Activated T-helper 17 cell treated with anti-CD3 and anti-CD28 coated beads, Interleukin-2, amount 50 U/mL, for 72 hours (primary cell): ENCODE data around the gene OR6X1. TPM values are rescaled to one million over a fixed set of nuclear protein-coding genes. Genes with fewer than 3 reads are reported as not detected.

Experiments used
- ATAC-seq: fragments of 150-1000 bp; cut with Tn5 transposase; replicated peaks from 2 replicates; pipeline ENCODE4 v1.10.0; 2021; ENCODE audit warnings: mild to moderate bottlenecking, moderate library complexity
- H3K27ac Mint-ChIP-seq: one replicate; pipeline ENCODE4 v1.8.0; 2022; ENCODE audit warnings: mixed read lengths
- H3K27me3 Mint-ChIP-seq: one replicate; pipeline ENCODE4 v1.8.0; 2022; ENCODE audit warnings: mixed read lengths
- H3K36me3 Mint-ChIP-seq: one replicate; pipeline ENCODE4 v1.8.0; 2022; ENCODE audit warnings: low read depth, mild to moderate bottlenecking, mixed read lengths
- H3K4me1 Mint-ChIP-seq: one replicate; pipeline ENCODE4 v1.8.0; 2022; ENCODE audit warnings: mixed read lengths
- H3K4me3 Mint-ChIP-seq: one replicate; pipeline ENCODE4 v1.8.0; 2022; ENCODE audit warnings: mild to moderate bottlenecking, mixed read lengths
- H3K9me3 Mint-ChIP-seq: one replicate; pipeline ENCODE4 v1.8.0; 2022; ENCODE audit warnings: mixed read lengths
- total RNA-seq, 2 donors: library from RNA; stranded (reverse); gene quantifications; one replicate each; pipeline ENCODE4 v1.2.3, GENCODE V29; 2022

The OR6X1 gene, protein sequence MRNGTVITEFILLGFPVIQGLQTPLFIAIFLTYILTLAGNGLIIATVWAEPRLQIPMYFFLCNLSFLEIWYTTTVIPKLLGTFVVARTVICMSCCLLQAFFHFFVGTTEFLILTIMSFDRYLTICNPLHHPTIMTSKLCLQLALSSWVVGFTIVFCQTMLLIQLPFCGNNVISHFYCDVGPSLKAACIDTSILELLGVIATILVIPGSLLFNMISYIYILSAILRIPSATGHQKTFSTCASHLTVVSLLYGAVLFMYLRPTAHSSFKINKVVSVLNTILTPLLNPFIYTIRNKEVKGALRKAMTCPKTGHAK
- not detected for total RNA-seq

DNA sequence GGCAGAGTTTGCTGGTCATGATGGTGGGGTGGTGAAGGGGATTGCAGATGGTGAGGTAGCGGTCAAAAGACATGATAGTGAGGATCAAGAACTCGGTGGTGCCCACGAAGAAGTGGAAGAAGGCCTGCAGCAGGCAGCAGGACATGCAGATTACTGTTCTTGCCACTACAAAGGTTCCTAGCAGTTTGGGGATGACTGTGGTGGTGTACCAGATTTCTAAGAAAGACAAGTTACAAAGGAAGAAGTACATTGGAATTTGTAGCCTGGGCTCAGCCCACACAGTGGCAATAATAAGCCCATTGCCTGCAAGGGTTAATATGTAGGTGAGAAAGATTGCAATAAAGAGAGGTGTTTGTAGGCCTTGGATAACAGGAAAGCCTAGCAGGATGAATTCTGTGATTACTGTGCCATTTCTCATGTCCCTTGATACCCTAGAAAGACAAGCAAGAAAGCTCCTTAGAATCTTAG lies at the start of gene OR6X1:
Gene OR6X1 (minus strand): TSS at position 418 of the 468 bp plus-strand sequence. CDS start 0 bp downstream, at position 418.
- Mint-ChIP-seq H3K27me3 (peaks cover 31% of the 10 kb centered on the region), H3K4me1 (no peaks in the 10 kb centered on the region), H3K4me3 (no peak within 1 kb of the TSS), H3K9me3 (no peaks in the 10 kb centered on the region), H3K27ac (no peak within 1 kb of the TSS), H3K36me3 (no peaks in the 10 kb centered on the region)
- ATAC-seq = no peak

DNA sequence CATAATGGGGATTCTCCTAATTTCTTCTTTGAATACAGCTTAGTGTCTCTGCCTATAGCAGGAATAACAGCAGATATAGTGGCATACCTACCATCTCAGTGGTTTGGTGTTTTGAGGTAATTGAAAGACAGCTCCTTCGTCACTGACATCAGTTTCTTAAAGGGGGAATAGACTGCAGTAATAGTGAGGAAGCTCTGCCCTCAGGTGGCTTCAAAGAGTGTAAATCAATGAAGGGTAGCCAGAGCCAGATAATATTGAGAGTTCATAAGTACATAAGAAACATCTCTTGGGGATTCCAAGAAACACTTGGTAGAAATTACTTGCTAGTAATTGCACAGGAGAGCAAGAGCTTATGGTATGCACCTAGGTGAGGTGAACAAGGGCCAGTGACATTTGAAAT lies 47.4 kb upstream of the OR6X1 start:
- no peaks in the 10 kb centered on the region for H3K9me3 Mint-ChIP-seq
- ATAC-seq = no peak
- H3K27me3 Mint-ChIP-seq = peaks cover 3% of the 10 kb centered on the region
- H3K27ac Mint-ChIP-seq = no peak overlapping the region
- no peaks in the 10 kb centered on the region for H3K4me1 Mint-ChIP-seq
- no peak overlapping the region for H3K4me3 Mint-ChIP-seq
- H3K36me3 Mint-ChIP-seq = no peaks in the 10 kb centered on the region

DNA sequence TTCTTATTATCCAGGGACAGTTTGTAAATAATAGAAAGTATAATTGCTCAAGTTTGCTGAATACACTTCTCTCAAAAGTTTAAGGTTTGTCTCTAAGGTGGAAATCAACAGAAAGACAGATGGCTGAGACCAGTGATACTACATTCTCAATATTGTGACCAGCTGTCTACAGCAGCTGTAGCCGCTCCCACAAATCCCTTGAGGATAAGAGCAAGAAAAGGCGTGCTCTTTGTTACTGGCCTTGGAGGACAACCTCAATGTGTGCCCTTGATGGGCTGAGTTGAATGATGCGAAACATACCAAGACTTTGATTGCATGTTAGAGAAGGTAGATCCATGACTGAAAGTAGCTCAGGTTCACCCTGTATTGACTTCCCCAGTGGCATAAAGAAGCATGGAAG lies 45.7 kb upstream of the OR6X1 start:
- ATAC-seq = no peak
- Mint-ChIP-seq H3K9me3 (peaks cover 5% of the 10 kb centered on the region), H3K4me3 (no peak overlapping the region), H3K27ac (no peak overlapping the region), H3K36me3 (no peaks in the 10 kb centered on the region), H3K4me1 (no peaks in the 10 kb centered on the region), H3K27me3 (peaks cover 3% of the 10 kb centered on the region)

DNA sequence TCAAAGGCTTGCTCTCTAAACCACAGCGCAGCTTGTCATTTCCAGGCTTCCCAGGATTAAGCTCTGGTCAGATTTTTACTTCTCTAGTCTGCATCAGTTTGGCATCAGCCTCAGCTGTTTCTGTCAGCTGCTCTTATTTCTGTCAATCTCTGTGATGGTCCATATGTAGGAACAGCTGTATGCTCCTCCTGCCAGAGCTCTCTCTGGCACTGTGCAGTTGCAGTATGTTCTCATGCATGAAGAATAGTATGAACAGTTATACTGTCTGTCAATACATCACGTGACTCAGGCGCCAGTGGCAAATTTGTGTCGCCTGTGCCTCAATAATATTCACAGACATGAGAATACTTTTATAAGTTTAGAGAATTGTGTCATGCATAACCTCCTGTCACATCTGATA lies 45.1 kb upstream of the OR6X1 start:
- Mint-ChIP-seq H3K4me1 (no peaks in the 10 kb centered on the region), H3K36me3 (no peaks in the 10 kb centered on the region), H3K9me3 (peaks cover 5% of the 10 kb centered on the region), H3K27ac (no peak overlapping the region), H3K4me3 (no peak overlapping the region), H3K27me3 (peaks cover 3% of the 10 kb centered on the region)
- no peak for ATAC-seq

DNA sequence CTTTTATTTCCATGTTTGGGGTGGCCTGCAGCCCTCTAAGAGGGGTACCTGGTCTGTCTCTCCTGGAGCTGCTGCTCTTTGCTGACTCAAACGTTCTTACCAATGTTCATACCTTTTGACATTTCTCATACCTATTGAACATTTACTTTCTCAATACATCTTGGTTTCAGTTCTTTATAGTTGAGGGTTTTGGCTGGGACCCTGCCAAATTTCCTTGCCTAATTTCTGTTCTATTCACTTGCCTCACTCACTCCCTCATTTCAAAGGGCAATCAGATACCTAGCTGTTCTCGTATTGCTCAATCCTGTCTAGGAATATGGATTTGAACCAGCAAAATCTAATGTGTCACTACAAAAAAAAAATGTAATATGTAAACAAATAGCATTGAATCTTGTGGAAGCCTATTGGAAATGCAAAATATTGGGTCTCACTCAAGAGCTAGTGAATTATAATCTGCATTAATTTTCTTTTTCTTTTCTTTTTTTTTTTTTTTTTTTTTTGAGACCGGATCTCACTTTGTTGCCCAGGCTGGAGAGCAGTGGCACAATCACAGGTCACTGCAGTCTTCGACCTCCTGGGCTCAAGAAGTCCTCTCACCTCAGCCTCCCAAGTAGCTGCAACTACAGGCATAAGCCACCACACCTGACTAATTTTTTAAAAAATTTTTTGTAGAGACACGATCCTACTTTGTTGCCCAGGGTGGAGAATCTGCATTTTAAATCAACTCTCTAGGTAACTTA lies 44.4 kb upstream of the OR6X1 start:
- peaks cover 5% of the 10 kb centered on the region for H3K9me3 Mint-ChIP-seq
- no peak for ATAC-seq
- peaks cover 3% of the 10 kb centered on the region for H3K27me3 Mint-ChIP-seq
- H3K27ac Mint-ChIP-seq = no peak overlapping the region
- H3K4me1 Mint-ChIP-seq = no peaks in the 10 kb centered on the region
- no peaks in the 10 kb centered on the region for H3K36me3 Mint-ChIP-seq
- H3K4me3 Mint-ChIP-seq = no peak overlapping the region

DNA sequence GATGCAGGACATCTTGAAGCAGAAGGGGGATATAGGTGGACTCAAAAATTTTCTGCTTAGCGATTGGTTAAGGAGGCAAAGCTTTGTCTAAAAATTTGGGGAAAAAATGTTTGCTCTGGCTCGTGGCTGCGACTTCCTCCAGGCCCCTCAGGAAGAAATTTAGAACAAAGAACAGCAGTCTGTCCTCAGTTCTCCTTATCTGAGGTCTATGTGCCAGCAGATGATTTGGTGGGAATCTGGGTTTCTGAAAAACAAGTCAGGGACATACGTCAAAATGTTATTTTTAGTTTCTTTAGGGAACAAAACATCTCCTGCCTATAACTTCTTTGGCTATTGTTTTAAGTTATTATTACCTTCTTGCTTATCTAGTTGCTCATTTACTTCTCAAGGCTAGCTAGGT lies 43.8 kb upstream of the OR6X1 start:
- no peak for ATAC-seq
- no peaks in the 10 kb centered on the region for H3K4me1 Mint-ChIP-seq
- no peak overlapping the region for H3K27ac Mint-ChIP-seq
- H3K27me3 Mint-ChIP-seq = peaks cover 3% of the 10 kb centered on the region
- H3K9me3 Mint-ChIP-seq = peaks cover 5% of the 10 kb centered on the region
- H3K36me3 Mint-ChIP-seq = no peaks in the 10 kb centered on the region
- no peak overlapping the region for H3K4me3 Mint-ChIP-seq

DNA sequence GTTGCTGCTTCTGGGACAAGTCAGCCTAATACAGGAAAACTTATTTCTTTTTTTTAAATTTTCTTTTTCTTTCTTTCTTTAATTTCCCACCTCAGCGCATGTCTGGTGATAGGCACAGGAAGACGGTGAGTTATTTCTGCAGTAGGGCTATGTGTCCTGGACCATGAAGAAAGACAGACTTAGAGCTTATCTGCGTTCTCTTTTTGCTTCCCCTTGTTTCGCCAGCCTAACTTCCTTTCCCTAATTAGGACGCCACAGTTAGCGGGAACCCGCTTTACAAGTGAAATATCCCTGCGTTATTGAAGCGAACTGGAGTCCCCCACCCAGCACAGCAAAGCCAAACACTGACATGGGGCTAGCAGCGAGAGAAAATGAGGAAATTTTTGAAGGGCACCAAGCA lies 43.2 kb upstream of the OR6X1 start:
- Mint-ChIP-seq H3K27ac (no peak overlapping the region), H3K4me1 (no peaks in the 10 kb centered on the region), H3K27me3 (peaks cover 3% of the 10 kb centered on the region), H3K9me3 (peaks cover 5% of the 10 kb centered on the region), H3K4me3 (no peak overlapping the region), H3K36me3 (no peaks in the 10 kb centered on the region)
- ATAC-seq = no peak

DNA sequence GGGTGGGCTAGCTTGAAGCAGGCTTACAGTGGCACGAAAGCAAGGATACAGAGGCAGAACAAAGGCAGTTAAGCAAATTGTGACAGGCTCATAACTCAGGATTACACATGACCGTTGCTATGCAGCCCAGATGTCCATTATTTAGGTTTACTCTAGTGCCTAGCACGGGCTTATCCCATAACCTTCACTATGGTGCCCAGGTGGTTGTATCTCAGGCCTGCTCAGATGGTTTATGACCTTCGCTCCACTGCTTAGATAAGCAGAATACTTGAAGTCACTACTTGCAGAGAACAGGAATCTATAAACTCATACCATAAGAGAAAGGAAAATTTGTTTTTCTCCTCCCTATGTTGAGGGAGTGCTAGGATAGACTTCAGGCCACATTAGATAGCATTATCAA lies 42.8 kb upstream of the OR6X1 start:
- no peak overlapping the region for H3K4me3 Mint-ChIP-seq
- peaks cover 5% of the 10 kb centered on the region for H3K9me3 Mint-ChIP-seq
- ATAC-seq = no peak
- H3K36me3 Mint-ChIP-seq = no peaks in the 10 kb centered on the region
- no peaks in the 10 kb centered on the region for H3K4me1 Mint-ChIP-seq
- peaks cover 3% of the 10 kb centered on the region for H3K27me3 Mint-ChIP-seq
- H3K27ac Mint-ChIP-seq = no peak overlapping the region

DNA sequence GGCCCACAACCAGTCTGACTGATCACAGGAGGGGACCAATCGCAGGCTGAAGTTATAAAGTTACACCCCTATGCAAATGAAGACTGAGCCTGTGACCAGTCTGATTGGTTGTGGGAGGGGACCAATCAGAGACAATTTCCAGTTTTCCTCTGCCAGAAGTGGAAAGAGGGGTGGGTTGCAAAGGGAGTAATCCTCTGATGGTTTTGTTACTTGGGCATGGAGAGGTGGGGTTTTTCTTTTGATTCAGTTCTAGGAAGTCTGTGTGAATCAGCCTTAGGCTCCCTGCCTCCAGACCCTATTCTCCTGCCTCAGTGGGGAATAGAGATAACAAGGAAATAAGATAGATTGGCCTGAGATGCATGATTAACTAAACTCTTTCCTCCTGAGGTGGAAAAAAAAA lies 41.9 kb upstream of the OR6X1 start:
- peaks cover 3% of the 10 kb centered on the region for H3K27me3 Mint-ChIP-seq
- no peaks in the 10 kb centered on the region for H3K4me1 Mint-ChIP-seq
- ATAC-seq = no peak
- no peak overlapping the region for H3K27ac Mint-ChIP-seq
- peaks cover 5% of the 10 kb centered on the region for H3K9me3 Mint-ChIP-seq
- H3K4me3 Mint-ChIP-seq = no peak overlapping the region
- H3K36me3 Mint-ChIP-seq = no peaks in the 10 kb centered on the region

DNA sequence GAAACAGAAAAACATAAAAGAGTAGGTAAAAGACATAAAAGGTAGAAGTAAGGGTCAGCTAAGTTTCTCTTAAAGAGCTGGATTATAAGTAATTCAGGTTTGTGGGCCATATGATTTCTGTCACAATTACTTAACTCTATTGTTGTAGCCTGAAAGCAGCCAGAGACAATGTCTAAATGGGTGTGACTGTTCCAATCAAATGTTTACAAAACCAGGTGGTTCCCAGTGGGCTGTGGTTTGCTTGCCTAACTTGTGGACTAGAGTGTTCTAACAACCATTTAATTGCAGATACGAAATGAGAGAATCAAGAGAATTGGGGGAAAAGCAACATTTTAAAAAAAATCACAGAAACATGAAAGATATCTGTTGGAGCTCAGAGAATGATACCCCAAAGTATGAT lies 29.2 kb upstream of the OR6X1 start:
- Mint-ChIP-seq H3K36me3 (no peaks in the 10 kb centered on the region), H3K9me3 (peaks cover 8% of the 10 kb centered on the region), H3K27me3 (peaks cover 31% of the 10 kb centered on the region), H3K4me1 (no peaks in the 10 kb centered on the region), H3K4me3 (no peak overlapping the region), H3K27ac (no peak overlapping the region)
- no peak for ATAC-seq

DNA sequence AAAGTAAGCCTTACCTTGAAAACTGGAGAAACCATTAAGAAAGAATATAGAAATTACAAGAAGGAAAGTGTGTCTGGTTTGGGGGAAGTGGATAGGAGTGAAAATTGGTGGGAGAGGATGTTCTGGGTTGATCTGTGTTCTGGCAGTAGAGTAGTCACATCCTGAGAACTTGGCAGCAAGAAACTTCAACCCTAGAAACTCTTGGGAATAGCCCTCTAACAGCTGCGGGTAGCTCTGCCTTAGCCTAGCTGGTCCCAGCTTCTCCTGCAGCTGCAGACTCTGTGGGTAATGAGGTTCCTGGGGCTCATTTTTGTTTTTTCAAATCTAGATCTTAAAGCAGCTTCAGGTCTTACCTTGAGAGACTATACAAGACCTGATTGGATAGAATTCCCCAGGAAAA lies 24.2 kb upstream of the OR6X1 start:
- H3K9me3 Mint-ChIP-seq = peaks cover 3% of the 10 kb centered on the region
- no peaks in the 10 kb centered on the region for H3K36me3 Mint-ChIP-seq
- no peaks in the 10 kb centered on the region for H3K4me1 Mint-ChIP-seq
- H3K4me3 Mint-ChIP-seq = no peak overlapping the region
- ATAC-seq = no peak
- H3K27me3 Mint-ChIP-seq = peaks cover 8% of the 10 kb centered on the region
- H3K27ac Mint-ChIP-seq = no peak overlapping the region

DNA sequence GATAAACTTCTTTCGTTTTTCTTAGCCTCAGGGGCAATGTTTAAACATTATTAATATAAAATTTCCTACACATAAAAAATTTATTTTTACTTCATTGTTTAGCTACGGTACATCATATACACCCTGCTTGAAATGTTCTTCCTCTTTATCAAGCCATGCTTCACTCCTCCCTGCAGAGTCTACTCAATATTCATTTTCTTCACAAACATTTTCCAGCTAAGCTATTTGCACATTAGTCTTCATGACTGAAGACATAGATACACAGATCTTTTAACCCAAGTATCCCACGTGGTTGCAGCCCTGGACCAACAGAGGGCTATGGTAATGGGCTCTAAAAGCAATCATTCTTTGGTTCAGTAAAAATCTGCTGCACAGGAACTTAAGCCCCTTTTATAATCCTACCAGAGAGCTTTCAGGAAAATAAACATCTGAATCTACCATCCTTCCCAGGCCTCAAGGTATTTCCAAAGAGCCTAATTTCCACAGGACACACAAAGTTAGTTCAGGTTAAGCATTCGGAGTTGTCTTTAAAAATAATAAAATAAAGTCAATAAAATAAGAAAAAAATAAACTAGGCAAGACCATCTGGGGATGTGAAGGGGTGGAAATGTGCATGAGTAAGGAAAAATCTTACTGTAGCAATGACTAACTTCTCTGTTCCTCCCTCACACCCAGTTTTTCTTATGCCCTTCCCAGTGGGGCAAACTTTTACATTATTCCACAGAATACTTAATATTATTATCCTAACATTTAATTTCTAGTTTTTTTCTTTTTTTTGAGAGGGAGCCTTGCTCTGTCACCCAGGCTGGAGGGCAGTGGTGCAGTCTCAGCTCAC lies 21.6 kb upstream of the OR6X1 start:
- H3K4me3 Mint-ChIP-seq = no peak overlapping the region
- H3K27ac Mint-ChIP-seq = no peak overlapping the region
- peaks cover 3% of the 10 kb centered on the region for H3K9me3 Mint-ChIP-seq
- ATAC-seq = no peak
- H3K36me3 Mint-ChIP-seq = no peaks in the 10 kb centered on the region
- no peaks in the 10 kb centered on the region for H3K4me1 Mint-ChIP-seq
- peaks cover 5% of the 10 kb centered on the region for H3K27me3 Mint-ChIP-seq

DNA sequence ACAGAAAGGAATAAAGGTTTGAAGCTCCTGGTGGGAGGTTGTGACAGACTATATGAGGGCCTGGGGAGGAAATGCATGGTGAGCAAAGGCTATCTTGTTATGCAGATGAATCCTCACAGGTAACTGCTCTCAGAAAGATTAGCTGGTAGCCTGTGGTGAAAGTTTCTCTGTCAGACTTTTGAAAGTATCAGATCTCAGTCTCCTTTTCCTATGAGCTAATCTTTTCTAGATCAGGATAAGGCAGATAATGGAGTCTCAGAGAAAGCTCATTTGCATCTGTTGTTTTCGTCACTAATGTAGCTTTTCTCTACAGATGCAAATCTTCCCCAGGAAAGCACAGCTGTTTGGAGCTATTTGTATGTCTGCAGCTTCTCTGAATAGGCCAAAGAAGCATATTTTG lies 21.0 kb upstream of the OR6X1 start:
- H3K36me3 Mint-ChIP-seq = no peaks in the 10 kb centered on the region
- no peaks in the 10 kb centered on the region for H3K4me1 Mint-ChIP-seq
- H3K4me3 Mint-ChIP-seq = no peak overlapping the region
- peaks cover 5% of the 10 kb centered on the region for H3K27me3 Mint-ChIP-seq
- no peak overlapping the region for H3K27ac Mint-ChIP-seq
- no peak for ATAC-seq
- peaks cover 3% of the 10 kb centered on the region for H3K9me3 Mint-ChIP-seq

DNA sequence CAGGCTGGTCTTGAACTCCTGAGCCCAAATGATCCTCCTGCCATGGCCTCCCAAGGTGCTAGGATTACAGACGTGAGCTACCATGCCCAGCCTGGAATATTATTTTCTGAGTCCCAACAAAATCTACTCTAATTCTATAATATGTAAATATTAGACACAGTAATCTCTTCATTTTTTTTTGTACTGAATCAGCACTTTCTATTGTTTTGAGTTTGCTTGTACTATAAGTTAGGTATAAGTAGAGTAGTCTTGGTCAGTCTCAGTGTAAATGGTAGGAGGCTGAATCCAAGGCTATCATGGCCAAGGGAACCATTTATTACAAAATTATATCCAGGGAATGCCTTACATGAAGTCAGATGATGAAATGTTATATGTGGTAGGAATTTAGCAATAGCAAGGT lies 19.6 kb upstream of the OR6X1 start:
- no peak overlapping the region for H3K4me3 Mint-ChIP-seq
- ATAC-seq = no peak
- H3K27ac Mint-ChIP-seq = no peak overlapping the region
- H3K4me1 Mint-ChIP-seq = no peaks in the 10 kb centered on the region
- no peaks in the 10 kb centered on the region for H3K36me3 Mint-ChIP-seq
- H3K9me3 Mint-ChIP-seq = no peaks in the 10 kb centered on the region
- H3K27me3 Mint-ChIP-seq = peaks cover 1% of the 10 kb centered on the region
